IPS-NIHi7 (cell line): Measurements from ENCODE around the gene STXBP1.
A peak's percentile ranks its signal among the peaks of the same experiment; 100 is the strongest.

Experiments used
- DNase-seq: peaks from one replicate; pipeline ENCODE4 v3.0.0; 2012; ENCODE audit warnings: mixed read lengths; ENCODE audit errors: extremely low spot score

The STXBP1 gene

DNA sequence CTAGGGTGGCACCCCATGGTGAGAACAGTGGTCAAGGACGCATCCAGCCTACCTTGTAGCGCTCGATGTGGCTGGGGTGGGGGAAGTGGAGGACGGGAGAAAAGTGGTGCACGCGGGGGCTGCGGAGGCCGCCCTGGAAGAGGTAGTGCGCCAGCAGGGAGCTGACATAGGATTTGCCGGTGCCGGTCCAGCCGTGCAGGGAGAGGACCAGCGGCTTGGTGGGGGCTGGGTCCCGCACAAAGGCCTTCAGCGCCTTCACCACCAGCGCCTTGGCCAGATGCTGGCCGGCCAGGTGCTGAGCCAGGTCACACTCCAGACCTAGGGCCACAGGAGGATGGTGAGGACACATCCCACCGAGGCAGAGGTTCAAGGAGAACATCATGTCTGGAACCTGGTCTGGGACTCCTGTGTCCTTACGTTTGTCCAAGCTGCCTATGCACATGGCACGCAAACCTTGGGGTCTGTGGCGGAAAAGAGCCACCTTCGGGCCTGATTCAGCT, 122.2 kb downstream of the STXBP1 start:
- no peak for DNase-seq

DNA sequence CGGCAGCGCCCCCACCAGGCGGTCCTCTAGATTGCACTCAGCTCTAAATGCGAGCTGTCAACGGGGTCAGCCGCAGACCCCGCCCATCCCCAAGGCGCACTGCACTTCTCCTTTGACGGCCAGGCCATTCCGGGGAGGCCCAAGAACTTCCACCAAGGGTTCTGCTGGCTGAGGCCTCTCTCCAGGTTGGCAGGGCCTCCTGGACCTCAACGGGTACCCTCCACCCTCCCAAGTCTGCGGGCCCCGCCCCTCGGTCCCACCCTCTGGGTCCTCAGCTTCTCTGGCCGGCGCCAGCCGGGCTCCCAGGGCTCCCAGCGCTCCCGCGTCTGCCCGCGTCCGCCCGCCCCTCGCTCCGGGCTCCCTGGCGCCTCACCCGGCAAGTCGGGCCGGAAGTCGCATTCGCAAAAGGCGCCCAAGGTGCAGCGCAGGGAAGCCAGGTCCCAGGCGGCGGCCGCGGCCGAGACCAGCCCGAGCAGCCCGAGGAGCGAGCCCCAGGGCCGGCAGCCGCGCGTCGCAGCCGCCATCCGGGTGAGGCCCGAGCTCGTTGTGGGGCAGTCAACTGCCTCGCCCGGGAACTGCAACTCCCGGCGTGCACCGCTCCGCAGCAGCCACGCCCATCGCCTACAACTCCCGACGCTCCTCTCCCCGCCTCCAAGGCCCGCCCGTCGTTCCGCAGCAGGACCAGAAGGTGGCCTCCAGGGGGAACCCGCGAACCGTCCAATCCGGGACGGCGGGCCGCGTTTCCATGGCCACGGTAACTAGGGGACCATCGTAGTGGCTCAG, 122.9 kb downstream of the STXBP1 start, which contains the start of gene TOR2A:
TSS of gene TOR2A (minus strand) at position 548 of the 783 bp plus-strand sequence. CDS start at position 524, 24 bp downstream.
- peak; percentile 97 for DNase-seq

DNA sequence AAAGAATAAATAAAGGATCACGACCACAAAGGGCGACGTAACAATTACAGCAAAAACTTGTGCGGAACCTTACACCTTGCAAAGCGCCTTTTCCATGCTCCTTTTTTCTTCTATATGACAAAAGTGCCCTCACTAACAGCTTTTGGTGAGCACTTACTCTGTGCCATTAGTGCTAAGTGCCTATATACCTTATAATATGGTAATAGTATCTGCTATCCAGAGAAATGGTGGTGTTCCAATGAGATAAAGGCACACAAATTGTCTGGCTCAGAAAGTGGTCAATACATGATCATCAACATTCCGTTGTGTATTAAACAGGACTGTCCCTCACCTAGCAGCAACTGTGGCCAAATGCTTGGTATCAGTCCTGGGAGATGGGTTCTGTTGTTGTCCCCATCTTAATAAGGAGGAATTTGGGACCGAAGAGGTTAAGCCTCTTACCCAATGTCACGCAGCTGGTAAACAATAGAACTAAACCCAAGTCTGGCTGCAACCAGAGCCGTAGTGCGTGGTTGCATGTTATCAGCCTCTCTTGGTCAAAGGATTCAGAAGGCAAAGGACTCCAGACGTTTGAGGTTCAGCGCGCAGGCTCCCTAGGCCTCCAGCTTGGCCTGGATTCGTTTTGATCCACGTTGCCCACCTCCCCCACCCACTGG, 123.6 kb downstream of the STXBP1 start:
- DNase-seq, result no peak

DNA sequence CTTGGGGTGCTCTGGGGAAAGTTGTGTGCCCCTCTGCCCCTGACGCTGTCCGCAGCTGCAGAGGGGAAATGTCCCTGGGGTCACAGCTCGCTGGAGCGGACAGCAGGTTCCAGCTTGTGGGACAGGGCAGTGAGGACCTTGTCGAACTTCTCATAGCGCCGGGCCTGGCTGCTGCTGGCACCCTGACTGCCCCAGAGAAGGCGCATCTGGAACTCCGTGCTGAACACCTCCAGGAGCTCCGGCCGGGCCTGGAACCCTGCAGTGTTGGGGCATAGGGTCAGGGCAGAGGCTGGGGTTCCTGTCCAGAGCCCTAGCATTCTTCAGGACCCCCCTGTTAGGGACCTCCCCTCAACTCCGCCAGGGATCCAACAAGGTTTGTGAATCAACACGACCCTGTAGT, 126.6 kb downstream of the STXBP1 start:
- DNase-seq, result no peak

DNA sequence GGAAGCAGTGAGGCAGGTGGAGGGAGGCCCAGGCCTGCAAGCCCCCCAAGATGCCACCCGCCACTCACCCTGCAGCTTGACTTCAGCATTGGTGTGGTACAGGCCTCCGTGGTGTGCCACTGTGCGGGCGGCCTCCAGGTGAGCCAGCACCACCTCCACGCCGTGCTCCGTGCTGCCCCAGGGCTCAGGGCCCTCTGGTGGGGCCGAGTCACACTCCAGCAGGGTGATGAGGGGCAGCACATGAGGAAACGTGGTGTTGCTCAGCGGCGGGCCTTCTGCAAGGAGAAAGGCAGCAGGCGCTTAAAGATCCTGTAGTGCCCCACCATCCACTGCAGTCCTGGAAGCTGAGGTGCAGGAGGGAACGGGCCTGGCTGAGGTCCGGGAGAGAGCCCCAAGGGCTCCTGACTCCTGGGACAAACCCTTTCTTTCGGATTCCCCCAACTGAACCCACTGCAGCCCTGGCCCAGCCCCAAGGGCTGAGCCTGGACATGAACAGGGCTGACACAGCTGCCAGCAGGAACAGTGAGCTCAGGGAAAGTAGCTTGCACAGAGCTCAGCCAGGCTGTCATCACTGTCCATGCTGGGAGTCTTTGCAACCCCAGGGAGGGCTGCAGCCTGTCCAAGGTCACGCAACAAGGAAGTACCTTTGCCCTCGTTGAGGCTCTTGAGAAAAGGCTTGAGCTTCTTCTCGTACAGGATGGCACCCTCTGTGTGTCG, 127.7 kb downstream of the STXBP1 start:
- no peak for DNase-seq

DNA sequence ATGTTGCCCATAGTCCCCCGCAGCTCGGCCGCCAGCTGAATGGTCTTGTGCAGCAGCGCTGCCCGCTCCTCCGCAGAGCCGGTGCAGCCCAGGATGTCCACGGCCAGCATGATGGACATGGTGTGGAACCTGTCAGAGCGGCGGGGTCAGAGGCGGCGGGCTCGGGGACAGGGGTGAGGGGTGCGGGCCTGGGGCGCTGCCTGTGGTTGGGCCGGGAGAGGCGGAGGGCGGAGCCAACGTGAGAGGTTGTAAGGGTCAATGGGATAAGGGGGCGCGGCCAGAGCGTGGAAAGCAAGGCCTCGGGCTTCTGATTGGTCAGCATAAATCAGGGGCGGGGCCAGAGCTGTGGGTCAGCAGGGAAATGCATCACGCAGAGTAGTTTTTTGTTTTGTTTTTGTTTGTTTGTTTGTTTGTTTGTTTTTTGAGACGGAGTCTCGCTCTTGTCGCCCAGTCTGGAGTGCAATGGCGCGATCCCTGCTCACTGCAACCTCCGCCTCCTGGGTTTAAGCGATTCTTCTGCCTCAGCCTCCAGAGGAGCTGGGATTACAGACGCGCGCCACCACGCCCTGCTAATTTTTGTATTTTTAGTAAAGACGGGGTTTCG, 129.9 kb downstream of the STXBP1 start:
- peak; percentile 91 for DNase-seq
